Embryonic facial prominence (tissue), 1 donor: ENCODE results near the gene PTMS.

Experiments
- DNase-seq: peaks from one replicate; pipeline ENCODE4 v3.0.0-alpha.2; 2016; ENCODE audit errors: extremely low spot score

Gene PTMS

DNA sequence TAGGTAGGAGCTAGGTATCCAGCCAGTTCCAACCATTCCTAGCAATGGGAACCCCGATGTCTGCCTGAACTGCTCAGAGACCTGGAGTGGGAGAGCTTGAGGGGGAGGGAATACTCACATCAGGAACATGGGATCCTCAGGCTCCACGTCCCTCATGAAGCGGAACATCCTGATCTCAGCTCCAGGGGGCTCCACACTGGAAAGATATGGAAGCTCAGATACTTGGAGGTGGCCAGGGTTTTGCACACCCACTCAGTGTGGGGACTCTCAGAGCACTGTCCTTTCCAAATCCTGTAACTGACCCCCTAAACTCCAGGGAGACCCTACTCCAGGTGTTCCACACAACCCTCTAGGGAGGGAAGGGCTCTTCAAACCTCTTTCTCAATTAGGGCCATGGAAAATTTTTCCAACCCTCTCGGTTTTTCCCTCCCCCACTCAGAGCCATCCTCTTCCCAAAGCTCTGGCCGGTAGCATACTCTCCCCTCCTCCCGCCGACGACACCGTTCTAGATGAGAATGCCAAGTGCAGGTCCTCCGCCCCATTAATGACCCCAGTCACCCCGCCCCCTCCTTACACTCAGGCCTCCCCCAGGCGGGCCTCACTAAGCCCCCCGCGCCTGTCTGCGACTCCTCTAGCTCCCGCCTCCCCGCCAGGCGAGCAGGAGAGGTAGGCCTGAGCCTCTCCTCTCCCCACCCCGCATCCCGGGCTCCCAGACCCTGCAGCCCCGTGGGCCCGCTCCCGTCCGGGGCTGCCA is 13.8 kb upstream of the PTMS start:
- DNase-seq: peak; percentile 38

DNA sequence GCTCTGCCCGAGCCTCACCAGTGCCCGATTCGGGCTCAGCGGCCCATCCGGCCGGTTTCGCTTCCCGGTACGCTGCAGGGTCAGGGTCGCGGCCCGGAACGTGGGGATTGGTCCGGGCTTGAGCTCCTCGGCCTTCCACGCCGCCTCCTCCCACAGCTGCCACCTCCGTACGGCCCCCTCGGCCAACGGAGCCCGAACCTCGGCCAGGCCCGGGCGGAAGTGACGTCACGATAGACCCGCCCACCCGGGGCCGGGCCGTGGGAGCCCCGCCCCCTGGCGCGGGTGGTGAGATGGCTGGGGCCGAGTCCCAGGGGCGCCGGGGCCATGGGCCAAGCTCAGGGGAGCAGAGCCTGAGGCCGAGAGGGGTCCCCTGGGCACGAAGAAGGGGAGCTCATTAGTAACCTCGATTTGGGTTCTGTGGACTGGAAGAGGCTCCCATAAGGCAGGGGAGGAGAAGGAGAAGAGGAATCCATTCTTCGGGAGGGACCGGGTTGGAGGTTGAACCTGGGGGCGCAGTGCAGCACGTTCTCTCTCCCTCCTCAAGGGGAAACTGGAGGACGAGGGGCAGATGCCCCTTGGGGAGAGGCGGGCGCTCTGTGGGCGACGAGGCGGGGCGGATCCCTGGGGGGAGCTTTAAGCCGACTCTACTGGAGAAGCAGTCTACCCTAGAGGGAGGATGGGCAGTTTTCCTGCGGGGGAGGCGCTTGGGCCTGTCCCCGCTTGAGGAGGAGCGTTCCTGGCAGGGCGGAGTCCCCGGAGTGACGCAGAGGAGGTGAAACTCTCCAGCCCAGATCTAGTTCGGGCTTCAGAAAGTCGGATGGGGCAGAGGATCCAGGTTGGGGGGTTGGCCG is 13.0 kb upstream of the PTMS start, which contains the start of gene MLF2:
Gene MLF2, minus strand, starts transcription at position 221 of the 851 bp plus-strand sequence. CDS start 807 bp downstream, outside the sequence.
- peak; percentile 99 for DNase-seq

- no peak for DNase-seq
Observed at GRCh38 chr12:6753772-6754356, 12.3 kb upstream of the PTMS start.

DNA sequence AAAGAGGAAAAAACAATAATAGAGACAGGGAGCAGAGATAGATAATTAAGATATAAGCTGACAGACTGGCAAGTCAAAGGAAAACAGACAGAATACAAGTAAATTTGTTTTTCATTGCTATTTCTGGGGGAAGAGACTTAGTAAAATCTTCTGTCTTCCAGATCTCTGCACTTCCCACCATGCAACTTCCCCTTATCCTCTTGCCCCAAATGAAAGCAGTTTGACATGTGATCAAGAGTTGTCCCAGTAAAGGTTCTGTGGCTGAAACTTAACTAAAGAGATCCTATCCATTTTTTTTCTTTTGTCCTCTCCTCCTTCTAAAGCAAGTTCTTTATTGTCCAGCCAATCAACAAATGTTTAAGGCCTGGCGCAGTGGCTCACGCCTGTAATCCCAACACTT is 11.8 kb upstream of the PTMS start:
- DNase-seq: no peak

- DNase-seq: peak; percentile 2
Observed at GRCh38 chr12:6757028-6757690, 9.0 kb upstream of the PTMS start.

DNA sequence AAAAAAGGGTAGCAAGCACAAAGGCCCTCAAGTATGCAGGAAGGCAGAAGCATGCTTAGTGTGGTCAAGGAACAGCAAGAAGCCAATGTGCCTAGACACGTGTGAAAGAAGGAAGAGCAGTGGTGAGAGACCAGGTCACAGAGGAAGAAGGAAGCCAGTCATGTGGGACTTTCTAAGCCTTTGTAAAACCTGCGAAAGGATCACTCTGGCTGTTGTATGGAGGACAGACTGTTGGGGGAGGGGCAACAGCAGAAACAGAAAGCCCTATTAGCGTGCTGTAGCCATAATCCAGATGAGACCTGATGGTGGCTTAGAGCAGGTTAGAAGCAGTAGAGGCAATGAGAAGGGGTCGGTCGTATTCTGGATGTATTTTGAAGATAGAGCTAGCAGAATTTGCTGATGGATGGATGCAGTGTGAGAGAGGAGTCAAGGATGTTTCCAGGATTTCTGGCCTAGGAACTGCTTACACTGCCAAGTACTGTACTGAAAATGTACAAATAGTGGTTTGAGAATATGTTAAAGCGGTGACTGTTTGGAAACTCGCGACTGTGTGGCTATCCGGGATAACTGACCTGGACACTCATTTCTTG is 7.6 kb upstream of the PTMS start:
- peak; percentile 5 for DNase-seq

- no peak for DNase-seq
Observed at GRCh38 chr12:6759741-6760140, 6.4 kb upstream of the PTMS start.

GRCh38 chr12:6763380-6763779 is 2.8 kb upstream of the PTMS start:
- no peak for DNase-seq

GRCh38 chr12:6764011-6764828 is 1.9 kb upstream of the PTMS start:
- DNase-seq: peak; percentile 90

DNA sequence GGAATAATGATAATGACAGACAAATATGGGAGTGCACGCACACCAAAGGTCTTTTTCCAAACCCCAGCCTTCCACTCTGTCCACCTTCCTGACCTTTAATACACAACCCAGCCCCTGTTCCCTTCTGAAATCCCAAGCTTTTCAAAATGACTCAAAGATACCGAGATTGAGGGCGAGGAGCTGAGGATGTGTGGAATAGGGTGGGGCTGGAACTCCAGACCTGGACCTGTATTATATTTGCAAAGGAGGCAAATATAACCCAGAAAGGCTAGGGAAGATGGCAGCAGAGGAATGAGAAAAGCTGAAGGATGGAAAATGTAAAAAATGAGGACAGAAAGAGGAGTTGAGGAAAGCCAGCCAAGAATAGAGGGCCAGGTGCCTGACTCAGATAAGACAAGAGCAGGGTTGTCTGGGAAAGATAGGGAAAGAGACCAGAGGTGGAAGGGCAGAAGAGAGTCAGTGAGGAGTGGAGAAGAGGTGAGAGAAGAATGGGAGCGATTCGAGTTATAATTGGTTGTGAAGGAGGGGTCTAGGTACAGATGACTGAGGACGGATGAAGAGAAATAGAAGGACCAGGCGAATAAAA is 1.0 kb upstream of the PTMS start:
- DNase-seq: no peak

DNA sequence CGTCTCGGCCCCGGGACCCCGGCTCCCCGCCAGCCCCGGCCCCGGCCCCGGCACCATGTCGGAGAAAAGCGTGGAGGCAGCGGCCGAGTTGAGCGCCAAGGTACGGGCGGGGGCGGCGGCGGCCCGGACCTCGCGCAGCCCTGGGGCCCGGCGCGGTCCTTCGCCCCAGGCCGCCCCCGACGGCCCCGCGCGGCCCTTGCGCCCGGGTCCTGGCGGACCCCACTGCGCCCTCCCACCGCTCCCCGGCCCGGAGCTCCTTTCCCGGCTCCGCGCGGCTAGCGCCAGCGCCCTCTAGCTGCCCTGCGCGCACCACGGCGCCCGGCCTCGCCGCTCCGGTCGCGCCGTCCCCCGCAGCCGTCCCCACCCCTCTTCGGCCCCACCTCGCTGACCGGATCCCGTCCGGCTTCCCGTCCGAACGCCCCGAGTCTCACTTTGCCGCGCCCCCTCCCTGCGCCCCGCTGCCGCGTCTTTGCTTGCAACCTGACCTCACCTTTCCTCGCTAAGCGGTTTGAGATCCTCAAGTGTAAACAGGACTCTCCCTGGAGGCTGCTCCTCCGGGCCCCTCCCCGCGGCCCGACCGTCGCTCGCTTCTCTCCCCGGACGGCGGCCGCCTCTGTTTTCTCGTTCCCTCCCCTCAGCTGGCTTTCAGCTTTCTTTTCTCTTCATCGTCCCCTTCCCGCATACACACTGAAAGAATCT is 637 bp downstream of the PTMS start:
- no peak for DNase-seq

DNA sequence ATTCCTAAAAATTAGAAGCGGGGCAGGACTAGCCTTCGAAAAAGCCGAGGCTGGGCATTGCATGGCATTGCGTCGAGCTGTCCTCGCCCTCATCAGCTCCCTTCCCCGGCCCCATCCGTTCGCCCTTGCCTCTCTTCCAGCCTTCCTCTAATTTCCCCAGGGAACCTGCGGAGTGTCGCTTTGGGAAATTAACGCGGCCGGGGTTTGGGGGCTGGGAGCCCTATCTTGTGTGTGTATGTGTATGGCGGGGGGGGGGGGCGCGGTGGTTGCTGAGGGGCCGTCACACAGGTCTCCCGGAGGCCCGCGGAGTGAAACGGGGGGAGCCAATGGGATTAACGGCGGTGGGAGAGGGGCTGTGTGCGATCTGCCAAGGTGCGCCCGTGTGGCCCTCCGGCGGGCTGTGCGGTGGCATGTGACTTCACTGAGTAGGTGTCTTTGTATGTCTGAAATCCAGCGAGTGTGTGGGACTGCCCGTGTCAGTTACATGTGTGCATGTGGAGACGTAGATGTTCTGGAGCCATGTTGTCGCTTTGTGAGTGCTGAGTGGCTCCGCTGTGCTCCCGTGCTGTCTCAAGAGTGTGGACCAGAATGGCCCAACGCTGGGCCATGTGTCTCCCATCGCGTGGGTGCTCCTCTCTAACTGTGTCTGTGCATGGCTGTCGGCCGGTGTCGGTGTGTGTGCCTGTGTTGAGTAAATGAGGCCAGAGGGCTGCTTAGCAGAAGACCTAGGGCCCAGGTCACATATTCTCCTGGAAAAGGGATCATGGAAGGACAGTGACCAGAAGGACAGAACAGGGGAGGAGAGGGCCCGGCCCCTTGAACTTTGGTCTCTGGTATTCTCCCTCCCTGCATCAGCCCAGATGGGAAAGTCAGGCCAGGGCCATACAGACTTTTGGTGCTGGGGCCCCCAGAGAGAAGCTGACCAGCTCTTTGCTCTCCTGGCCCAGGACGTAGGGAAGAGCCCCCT is 1.5 kb downstream of the PTMS start:
- no peak for DNase-seq

GRCh38 chr12:6768437-6768914 is 2.3 kb downstream of the PTMS start:
- no peak for DNase-seq

GRCh38 chr12:6768990-6769389 is 2.8 kb downstream of the PTMS start:
- no peak for DNase-seq

GRCh38 chr12:6769666-6770065 is 3.5 kb downstream of the PTMS start:
- DNase-seq: no peak

GRCh38 chr12:6770094-6770493 is 3.9 kb downstream of the PTMS start:
- DNase-seq: no peak

DNA sequence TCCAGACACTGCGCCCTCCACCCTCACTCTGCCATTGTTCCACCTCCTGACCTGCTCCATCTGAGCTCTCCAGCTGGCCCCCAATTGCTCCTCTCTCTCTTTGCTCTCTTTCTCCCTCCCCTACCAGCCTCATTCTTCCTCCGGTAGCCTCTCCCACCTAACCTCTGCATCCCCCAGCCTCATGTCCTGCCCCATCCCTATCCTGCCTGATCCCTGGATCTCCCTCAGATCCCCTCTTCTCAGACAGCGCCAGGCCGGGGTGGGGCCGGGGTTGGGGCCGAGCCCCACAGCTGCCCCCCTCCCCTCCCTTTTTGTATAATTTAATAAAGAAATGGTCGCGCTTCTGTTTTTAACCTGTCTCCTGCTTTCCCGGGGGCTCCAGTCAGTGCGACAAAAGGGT is 4.4 kb downstream of the PTMS start:
- DNase-seq: no peak

DNA sequence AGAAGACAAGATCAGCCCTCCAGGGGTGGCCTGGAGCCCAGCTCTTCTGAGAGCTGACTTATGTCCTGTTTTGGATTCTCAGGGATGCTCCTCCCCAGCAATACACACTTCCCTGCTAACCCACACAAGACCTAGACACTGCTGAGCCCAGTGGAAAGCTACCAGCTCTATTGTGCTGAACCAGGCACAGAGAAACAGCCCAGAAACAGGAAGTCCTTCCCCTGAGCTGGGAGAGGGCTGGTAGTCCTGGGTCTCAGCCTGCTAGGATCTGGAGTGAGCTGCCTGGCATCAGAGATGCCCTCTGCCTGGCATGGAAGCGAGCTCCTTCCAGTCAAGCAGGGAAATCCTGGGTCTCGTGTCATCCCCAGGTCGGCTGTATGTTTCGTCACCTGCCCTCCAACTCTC is 4.9 kb downstream of the PTMS start:
- no peak for DNase-seq
